GM12874 (cell line): Measurements from ENCODE around the gene CCDC78.

Experiments used
- CTCF ChIP-seq: IDR thresholded peaks from 2 replicates; pipeline ENCODE4 v1.5.1; 2011; ENCODE audit warnings: low read depth, mild to moderate bottlenecking, control low read depth, low read length, moderate library complexity; ENCODE audit not compliant: insufficient read depth

Gene CCDC78

DNA sequence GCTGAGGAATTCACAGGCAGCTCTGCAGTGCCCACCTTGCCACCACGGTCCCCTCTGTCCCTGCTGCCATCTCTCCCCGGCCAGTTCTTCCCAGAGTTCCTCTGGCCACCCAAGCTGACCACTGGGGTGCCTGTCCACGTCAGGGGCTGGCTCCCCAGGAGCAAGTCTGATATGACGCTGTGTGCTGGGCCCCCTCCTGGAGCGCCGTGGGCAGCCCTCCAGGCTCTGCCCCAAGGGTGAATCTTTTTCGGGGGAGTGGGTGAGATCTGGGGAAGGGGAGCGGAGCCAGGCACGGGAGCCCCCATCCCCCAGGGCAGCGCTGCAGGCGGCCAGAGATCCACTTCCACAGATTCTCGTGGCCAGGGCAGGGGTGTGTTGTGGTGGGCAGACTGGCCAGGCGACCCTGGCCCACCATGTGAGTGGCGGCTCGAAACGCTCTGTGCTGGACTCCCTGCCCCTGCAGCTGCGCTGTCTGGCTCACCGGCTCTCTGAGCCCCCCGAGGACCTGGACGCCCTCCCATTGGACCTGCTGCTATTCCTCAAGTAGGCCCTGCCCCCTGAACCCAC, 38.0 kb upstream of the CCDC78 start:
- TF ChIP-seq CTCF = no peak

DNA sequence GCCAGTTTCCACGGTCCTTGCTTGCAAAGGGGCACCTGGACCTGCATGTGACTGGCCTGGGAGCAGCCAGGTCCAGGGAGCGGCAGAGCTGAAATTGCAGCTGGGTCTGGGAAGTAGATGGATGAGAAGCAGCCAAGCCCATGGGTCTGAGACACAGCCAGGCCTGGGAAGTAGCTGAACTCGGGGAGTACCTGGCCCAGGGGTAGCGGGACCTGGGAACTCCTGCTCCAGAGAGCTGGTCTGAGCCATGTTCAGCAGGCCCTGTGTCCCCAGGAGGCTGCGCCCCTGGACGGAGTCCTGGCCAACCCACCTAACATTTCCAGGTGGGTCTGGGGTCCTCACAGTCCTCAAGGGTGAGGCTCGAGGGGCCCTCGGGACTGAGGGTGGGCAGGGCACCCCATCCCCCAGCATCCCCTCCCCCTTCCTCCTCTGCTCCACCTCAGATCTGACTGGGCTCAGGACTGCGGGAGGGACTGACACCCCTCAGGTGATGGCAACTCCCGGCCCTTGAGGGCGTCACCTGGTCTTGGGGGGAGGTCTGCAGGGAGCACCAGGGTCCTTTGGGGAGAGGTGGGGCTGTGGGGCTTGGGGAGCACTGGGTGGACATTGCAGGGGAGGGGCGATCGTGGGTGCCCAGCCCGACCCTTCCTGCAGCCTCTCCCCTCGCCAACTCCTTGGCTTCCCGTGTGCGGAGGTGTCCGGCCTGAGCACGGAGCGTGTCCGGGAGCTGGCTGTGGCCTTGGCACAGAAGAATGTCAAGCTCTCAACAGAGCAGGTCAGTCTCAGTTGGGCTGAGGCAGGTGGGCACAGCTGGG, 37.3 kb upstream of the CCDC78 start:
- TF ChIP-seq CTCF = no peak

DNA sequence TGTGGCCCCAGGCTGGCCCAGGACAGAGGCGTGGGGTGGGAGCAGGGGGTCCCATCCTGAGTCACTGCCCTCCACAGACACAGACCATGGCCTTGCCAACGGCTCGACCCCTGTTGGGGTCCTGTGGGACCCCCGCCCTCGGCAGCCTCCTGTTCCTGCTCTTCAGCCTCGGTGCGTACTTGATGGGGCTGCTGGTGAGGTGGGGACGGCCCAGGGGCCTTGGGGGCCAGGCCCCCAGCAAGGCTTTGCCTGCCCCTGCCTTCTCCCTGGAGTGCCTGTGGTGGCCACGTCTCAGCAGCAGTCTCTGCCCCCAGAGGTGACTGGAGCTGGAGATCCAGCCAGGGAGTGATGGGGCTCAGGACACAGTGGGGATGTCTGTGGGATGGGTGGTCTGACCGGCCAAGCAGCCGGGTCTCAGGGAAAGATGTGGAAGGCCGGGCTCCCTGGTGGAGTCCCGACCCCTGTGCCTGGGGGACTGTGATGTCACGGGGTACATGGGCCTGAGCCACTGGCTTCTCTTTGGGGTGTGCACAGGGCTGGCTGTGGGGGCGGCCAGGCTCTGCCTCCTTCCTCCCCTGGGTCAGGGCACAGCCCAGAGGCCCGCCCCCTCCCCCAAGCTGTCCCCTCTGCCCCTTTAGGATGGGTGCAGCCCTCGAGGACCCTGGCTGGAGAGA, 36.5 kb upstream of the CCDC78 start:
- no peak for TF ChIP-seq CTCF

DNA sequence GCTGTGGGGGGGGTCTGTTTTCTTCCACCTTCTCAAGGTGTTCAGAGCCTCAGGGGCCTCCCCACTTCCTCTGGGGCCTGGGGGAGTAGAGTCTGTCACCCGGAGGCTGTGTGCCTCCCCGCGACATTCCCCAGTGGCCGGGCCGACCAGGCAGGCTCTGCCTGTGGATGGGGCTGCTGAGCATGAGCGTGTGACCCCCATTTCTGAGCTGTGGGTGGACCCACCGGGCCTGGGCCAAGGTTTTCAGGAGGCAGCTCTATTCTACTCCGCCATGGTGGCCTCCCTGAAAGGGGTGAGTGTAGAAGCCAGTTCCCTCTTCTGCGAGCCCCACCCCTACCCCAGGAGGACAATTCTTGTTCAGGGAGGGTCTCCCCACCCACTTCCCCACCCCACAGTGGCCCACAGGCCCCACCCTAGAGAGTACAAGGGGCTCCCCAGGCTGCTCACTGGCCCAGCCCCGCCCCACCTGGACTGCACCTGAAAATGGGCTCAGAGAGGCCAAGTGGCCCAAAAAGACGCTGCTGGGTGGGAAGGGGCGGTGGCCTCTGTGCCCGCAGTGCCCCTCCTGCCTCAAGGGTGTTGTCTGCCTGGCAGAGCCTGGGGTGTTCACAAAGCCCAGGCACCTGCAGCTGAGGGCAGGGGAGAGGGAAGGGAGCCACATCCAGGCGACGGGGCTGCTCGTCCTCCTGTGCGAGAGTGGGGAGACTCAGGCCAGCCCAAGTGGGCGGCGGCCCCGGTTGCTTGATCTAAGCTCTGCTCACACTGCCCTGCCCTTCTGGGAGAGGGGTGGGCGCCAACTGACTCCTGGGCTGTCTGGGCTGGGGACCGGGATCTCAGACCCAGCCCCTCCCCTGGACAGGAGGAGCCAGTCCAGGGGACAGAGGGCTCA, 35.6 kb upstream of the CCDC78 start:
- TF ChIP-seq CTCF = no peak

DNA sequence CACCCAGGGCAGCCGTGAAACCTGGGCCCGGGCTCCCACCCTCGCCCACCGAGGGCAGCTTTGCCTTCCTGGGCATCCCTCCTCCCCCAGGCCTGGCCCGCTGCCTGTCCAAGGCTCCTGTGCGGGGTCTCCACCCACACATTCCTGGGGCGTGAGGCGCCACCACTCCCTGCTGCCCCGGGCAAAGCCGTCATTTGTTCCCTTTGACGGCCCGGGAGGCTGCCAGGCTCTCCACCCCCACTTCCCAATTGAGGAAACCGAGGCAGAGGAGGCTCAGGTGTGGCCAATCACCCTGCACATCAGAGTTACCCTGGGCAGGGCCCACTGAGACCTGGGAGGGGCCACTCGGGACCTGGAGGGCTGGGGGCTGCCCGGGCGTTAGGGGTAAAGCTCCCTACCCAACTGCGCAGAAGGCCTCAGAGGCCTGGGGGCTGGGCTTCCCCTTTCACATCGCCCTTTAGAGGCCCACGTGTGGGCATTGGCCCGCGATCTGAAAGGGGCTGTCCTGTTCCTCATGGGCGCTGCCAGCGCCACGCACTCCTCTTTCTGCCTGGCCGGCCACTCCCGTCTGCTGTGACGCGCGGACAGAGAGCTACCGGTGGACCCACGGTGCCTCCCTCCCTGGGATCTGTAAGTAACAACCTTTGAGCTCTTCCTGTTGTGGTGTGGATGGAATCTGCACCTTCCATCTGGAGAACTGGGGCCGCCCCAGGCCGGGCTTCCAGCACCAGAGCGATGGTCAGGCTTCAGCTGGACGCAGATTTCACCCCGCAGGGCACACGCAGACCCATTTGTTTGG, 34.5 kb upstream of the CCDC78 start, which contains the start of gene MSLN:
Gene MSLN, plus strand, starts transcription at position 190 of the 799 bp plus-strand sequence. CDS start 1,947 bp downstream, outside the sequence.
- TF ChIP-seq CTCF = no peak

GRCh38 chr16:760065-760464, 33.8 kb upstream of the CCDC78 start:
- TF ChIP-seq CTCF = no peak
